ENCODE measurements around the gene AAR2.

AAR2 gene

DNA sequence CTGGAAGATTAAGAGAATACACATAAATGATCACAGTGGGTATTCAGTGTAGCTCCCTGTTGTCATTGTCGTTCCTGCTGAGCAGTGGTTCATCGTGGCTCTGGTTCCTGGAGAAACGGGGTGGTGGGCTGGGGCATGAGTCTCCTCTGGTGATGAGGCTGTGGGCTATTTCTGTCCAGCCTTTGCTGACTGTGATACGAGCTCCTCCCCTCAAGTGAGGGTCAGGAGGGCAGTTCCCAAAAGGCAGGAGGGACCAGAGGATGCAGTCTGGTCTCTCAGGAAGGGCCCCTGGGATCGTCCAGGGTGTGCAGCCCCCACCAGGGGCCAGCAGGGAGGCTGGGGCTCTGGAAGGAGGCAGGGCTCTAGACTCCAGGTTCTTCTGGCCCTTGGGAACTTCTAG, 38.7 kb downstream of the AAR2 start:
- no peak for DNase-seq (ENCODE audit: low read depth, low spot score)
- H3K27ac ChIP-seq: no peak overlapping the region

DNA sequence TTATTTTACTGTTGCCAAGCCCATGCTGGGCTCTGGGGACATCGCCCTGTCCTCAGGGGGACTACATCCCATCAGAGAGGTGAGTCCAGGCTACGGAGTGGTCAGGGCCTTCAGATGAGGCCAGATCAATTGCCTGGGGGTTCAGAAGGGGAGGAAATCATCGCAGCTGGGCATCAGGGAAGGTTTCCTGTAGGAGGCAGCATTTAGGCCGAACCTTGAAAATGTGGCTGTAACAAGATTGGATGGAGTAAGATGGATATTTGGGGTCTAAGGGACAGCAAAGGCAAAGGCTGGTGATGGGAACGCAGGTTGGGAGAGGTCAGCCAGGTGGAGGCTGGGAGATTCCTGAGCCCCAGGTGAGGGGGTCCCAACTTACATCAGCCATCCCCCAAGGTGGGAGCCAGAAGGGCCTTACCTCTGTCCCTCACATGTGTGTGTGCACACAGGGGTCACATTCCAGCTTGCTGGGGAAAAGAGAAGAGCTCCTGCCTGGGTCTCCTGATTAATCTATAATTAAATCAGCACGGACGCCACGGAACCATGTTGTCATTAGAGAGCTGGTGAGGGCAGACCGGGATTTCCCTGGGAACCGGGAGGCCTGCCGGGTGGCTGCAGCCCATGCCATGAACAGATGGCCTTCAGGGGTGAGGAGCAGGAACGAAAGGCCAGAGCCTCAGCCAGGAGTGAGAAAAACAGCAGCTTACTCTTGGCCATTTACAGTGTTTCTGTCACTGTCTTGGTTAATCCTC, 39.3 kb downstream of the AAR2 start:
- DNase-seq (ENCODE audit: low read depth, low spot score): no peak
- no peak overlapping the region for H3K27ac ChIP-seq

DNA sequence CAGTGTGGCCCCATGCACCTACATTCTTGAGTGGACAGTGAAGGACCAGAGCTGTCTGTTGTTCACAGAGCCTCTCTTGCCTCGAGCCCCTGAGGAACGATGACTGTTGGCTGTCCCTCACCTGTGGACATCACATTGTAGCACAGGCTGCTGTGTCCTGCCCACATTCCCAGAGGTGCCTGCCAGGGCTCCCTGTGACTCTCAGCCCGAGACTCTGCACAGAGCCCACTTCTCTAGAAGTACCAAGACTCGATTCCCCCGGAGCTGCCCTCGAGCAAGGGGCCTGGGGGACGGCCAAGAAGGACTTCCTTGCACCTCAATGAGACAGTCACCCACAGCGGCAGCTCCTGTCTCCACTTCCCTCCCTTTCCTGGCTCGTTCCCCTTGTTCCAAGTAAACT, 41.3 kb downstream of the AAR2 start:
- no peak for DNase-seq (ENCODE audit: low read depth, low spot score)
- H3K27ac ChIP-seq: no peak overlapping the region

DNA sequence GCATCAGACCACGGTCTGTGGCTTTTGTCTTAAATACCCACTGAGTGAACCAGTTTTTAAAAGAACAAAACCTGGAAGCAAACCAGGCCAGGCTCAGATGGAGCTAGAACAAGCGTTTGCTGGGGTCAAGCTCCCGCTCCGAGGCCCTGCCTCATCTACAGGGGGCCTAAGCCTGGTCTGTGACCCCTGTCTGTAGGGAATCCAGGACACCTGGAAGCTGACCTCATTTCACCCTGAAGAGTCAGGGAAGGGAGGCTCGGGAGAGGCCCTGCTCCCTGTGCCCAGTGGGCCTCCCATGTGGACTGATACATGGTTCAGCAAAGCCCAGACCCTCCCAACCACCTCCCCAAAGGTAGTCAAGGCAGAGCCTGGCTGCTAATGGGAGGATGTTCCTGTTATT, 43.1 kb downstream of the AAR2 start:
- no peak overlapping the region for H3K27ac ChIP-seq
- DNase-seq (ENCODE audit: low read depth, low spot score): no peak

DNA sequence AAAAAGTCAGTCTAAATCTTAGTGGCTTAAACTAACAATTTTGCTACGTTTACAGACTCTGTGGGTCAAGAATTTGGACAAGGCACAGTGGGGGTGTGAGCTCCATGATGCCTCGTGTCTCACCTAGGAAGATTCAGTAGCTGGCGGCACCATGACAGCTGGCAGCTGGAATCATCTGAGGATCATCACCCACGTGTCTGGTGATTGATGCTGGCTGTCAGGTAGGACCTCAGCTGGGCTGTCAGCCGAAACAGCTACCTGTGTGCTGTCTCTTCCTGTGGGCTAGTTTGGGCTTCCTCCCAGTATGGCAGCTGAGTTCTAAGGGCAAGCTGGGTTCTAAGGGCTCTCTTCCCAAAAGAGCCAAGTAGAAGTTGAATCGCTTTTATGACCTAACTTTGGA, 43.5 kb downstream of the AAR2 start:
- no peak for DNase-seq (ENCODE audit: low read depth, low spot score)
- no peak overlapping the region for H3K27ac ChIP-seq

DNA sequence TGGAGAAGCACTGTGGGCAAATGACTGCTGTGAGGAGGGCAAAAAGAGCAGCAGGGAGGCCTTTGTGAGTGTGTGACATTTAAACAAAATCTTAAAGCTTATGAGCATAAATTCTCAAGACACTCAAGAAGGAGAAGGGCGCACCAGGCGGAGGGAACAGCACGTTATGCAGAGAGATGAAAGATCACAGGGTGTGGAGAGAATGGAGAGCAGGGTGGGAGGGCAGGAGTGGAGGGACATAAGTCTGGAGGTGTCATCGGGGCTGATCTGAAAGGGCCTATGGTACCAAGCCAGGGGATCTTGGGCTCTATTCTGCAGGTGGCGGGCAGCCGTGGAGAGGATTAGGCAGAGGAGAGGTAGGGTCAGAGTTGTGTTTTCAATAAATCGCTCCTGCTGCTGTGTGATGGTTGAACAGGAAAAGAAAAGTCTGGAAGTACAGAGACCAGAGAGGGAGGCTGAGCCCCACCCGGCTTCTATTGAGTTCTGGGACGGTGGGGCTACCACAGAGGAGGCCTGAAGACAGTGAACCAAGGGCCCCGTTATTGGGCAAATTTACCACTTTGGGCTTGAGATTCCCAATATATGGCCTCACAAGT, 45.6 kb downstream of the AAR2 start:
- DNase-seq (ENCODE audit: low read depth, low spot score): no peak
- no peak overlapping the region for H3K27ac ChIP-seq

DNA sequence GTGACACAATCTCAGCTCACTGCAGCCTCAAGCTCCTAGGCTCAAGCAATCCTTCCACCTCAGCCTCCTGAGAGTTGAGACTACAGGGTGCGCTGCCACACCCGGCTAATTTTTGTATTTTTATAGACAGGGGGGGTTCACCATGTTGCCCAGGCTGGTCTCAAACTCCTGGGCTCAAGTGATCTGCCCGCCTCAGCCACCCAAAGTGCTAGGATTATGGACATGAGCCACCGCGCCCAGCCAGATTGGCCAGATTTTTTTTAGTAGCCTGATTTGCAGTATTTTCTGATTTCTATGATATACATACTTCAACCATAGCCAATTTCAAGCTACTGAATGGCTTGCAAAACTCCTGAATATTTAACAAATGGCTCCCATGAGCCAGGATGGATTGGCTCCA, 48.5 kb downstream of the AAR2 start:
- DNase-seq (ENCODE audit: low read depth, low spot score): no peak
- no peak overlapping the region for H3K27ac ChIP-seq

DNA sequence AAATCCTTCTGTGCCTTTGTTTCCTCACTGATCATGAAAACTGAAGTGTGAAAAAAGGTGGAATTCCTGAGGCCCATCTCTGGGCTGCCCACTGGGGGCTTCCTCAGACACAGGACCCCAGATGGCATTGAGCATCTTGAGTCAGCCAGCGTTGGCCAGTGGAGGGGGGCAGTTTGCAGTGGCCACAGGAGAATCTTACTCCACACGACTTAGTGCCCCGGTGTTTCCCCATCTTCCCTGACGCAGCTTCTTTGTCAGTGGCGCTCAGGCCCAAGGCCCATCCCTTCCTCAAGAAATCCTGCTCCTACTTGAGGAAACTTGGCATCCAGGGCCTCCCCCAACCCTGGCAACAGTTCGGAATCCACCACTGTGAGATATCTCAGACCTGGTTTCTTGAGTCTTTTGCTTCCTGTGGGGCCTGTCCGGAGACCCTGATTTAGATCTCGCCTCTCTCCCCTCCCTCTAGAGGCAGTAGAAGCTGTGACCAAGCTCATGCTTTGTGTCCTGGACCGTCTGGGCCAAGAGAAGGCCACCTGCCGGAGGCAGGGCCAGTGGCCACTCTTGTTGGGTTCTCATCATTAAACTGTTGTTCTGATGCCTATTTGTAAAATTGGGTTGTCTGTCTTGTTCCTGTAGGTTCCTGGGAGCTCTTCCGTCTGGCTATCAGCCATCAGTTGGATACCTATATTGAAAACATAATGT, 49.6 kb downstream of the AAR2 start:
- no peak for DNase-seq (ENCODE audit: low read depth, low spot score)
- no peak overlapping the region for H3K27ac ChIP-seq

DNA sequence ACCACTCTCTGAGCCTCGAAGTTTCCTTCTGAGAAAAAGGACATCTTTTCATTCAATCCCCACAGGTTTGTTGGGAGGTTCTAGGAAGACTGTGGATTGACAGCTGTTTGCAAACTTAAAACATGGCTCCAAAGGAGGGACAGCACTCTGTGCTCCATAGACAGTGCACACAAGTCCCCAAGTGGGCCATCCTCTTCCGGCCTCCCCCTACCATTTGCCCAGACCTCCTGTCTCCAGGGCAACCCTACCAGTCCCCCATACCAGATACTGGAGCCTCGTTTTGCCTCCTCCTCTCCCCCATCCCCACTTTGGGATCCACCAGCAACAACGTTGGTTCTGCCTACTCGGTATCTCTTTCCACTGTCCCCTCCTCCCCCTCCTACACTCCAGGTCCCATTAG, 61.4 kb downstream of the AAR2 start:
- no peak for DNase-seq (ENCODE audit: low read depth, low spot score)
- H3K27ac ChIP-seq: no peak overlapping the region

DNA sequence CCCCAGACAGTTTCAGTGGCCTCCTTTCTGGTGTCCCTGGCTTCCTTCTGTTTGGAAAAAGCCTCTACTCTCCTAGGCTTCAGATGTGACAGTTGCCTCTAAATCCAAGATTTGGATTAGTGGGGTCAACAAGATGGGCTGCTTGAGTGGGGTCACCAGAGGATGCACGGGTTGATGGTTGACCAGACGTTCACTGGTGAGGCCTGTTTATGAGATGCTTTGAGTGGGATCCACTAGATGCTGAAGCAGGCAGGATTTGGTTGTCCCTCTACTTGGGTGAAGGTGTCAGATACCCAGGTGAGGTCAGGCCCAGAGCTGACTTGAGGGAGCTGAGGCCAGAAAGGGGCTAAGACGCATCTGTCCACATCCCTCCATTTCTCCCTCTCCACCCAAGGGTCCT, 61.8 kb downstream of the AAR2 start:
- DNase-seq (ENCODE audit: low read depth, low spot score): no peak

DNA sequence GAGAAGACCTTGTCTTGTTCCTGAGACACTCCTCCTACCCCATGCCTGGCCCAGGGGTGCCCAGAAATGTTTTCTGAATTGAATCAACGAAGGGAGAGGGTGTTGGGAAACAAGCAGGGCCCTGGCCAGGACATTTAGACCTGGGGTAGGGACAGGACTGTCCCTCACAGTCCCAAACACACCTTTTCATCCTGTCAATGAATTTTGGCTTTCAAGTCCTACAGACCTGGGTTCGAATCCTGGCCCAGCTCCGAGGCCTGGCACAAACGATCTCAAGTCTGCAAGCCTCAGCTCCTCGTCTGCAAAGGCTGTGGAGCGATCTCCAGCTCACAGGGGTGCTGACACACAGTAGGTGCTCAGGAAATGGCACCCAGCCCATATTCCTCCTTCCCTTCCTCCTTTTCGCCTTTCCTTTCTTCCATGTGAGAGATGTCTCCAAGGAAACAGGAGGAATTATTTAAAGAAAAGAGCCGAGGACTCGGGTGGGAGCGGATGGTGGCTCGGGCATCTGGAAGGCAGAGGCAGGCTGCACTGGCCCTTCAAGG, 62.6 kb downstream of the AAR2 start:
- no peak for DNase-seq (ENCODE audit: low read depth, low spot score)

More for the DNA sequence above, 61.8 kb downstream of the AAR2 start:
- H3K27ac ChIP-seq: no peak overlapping the region

DNA sequence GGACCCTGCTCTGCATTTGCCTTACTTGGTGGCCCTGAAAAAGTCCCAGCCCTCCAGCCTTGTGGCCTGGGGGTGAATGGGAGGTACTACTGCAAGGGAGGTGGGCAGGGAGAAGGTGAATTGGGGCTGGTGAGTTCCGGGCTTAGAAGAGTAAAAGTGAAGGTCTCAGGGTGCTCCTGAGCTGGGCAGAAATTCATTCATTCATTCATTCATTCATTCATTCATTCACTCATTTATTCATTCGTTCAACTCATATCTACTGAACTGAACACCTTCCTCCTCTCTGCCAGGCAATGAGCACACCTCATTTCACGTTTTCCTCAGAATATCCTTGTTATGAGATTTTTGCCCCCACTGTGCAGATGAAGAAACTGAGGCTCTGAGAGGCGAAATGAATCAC, 63.2 kb downstream of the AAR2 start:
- H3K27ac ChIP-seq: no peak overlapping the region
- no peak for DNase-seq (ENCODE audit: low read depth, low spot score)

More for the DNA sequence above, 62.6 kb downstream of the AAR2 start:
- H3K27ac ChIP-seq: no peak overlapping the region

DNA sequence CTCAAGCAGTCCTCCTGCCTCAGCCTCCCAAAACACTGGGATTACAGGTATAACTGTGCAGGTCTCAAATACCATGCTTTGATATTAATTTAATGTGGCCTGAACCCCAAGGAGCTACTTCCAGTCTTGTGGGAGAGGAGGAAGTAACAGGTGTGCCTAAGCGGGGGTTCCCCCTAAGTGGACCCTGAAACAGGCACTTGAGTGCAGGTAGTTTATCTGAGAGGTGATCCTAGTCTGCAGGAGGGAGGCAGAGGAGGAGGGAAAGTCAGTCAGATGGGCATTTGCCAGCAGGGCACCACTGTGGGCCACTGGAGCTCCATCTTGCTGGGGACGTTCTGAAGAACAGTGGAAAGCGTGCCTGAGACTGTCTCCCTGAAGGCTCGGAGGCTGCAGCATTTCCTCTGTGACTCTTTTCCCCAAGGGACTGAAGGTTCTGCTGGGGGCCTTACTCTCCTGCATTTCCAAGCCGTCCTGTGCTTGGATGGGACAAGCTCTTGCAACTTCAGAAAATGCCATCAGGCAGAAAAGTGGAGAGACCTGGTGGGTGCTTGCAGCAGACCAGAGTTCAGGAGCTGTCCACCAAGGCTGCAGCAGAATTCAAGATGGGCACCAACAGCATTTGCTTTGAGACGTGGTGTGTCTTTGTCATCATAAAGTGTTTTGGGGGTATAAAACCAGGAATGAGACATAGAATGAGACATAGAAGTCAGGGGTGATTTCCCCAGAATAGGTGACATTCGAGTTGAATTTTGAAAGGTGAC, 65.3 kb downstream of the AAR2 start:
- DNase-seq (ENCODE audit: low read depth, low spot score): no peak
- no peak overlapping the region for H3K27ac ChIP-seq

DNA sequence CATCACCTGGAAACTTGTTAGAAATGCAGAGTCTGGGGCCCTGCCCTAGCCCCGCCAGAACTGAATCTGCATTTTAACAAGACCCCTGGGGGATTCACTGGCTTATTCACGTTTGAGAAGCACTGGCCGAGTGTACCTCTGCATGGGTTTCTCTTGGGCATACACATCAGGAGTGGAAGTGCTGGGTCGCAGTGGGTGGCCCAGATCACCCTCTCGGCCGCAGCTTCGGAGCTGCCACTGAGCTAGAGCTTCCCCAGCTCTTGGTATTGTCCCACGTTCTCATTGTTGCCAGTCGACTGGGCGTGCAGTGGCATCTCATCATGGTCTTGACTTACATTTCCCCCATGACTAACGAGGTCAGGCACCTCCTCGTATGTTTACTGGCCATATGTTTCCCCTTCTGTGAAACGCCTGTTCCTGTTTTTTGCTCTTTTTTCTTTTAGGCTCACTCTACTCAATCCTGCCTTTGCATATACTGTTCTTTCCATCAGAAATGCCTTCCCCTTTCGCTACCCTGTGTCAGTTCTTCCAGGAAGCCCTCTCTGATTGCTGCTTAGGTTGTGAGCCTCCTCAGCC, 66.8 kb downstream of the AAR2 start:
- DNase-seq (ENCODE audit: low read depth, low spot score): no peak
- H3K27ac ChIP-seq: no peak overlapping the region

DNA sequence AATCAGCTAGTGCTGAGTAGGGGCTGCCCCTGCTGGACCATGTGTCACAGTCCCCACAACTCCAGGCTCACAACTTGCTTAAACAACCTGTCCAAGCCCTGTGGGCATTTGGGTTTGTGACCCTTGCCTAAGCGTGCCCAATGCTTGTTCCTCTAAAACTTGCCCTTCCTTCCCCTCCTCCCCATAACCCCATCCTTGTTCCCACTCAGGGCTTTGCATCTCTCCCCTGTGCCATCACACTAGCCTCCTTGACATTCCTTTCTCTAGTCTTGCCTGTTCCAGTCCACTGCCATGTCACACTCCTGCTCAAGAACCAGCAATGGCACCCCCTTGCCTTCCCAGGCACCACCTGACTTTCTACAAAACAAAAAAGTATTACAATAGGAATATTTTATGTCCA, 67.6 kb downstream of the AAR2 start:
- no peak overlapping the region for H3K27ac ChIP-seq
- DNase-seq (ENCODE audit: low read depth, low spot score): no peak

DNA sequence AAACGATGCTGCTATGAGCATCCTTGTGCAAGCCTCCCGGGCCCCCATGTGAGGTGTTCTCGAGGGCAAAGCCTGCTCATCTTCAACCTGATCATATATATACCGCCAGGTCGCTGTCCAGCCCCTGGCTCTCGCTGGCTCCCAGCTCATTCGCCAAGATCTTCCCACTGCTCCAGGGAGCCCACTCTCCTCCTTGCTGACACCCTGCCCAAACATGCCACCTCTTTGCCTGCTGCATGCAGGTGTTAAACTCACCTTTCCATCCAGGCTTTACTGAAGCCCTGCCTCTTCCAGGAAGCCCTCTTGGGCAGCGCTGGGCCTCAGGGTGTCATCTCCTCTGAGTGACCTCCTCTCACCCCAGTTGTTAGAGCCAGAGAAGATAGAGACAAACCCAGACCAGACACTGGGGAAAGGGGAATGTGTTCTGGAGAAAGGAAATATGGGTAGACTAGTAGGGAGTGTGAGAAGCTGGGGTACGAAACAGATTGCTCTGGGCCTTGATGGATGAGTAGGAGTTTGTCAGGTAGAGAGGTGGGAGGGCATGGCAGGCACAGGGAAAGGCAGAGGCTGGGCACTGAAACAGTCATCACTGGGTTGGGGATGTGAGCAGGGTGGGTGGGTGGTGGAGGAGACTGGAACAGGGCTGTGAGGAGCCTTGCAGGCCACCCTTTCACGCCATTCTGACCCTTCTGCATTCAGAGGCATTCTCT, 68.7 kb downstream of the AAR2 start:
- H3K27ac ChIP-seq: no peak overlapping the region
- DNase-seq (ENCODE audit: low read depth, low spot score): no peak

DNA sequence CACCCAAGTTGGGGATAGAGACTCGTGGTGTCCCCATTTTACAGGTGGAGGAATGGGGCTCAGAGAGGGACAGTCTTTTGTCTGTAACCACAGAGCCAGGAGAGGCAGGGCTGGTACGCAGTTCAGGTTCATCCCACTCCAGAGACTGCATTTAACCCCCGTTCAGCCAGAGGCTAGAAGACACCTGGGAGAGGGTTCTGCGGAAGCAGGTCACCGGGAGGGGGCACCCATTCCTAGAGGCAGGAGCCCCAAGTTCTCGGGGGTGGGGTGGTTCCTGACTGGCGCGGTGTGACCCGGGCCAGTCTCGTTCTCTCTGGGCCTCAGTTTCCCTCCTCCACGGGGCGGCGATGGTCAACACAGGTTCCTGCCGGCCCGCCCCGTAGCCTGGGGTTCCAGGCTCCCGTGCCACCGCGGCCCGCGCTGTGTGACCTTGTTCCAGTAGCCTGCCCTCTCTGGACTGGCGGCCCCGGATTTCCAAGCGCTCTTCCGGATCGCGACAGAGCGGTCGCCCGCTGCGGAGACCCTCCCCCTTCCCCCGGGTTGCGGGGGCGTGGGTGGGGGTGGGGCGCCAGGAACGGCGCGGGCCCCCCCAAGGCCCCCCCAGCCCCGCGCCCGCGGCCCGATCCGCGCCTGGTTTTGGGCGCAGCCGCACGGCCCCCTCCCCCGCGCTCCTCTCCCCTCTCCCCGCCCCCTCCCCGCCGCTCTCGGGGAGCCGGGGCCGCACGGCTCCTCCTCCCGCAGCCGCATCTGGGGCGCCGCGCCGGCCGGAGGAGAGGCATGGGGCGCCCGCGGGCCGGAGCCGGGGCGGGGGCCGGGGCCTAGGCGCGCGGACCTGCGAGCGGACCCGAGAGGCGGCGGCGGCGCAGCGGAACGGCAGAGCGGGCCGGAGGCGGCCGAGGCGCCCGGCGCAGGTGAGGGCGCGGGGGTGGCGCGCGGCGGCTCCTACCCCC, 69.6 kb downstream of the AAR2 start, which contains the start of gene DLGAP4:
Gene DLGAP4, plus strand, starts transcription at position 738 of the 950 bp plus-strand sequence. CDS start 125,379 bp downstream, outside the sequence.
- no peak within 1 kb of the TSS for H3K27ac ChIP-seq
- no peak for DNase-seq (ENCODE audit: low read depth, low spot score)
